Measurements from ENCODE around the gene CD44.
A peak's percentile ranks its signal among the peaks of the same experiment; 100 is the strongest.

The CD44 gene

DNA sequence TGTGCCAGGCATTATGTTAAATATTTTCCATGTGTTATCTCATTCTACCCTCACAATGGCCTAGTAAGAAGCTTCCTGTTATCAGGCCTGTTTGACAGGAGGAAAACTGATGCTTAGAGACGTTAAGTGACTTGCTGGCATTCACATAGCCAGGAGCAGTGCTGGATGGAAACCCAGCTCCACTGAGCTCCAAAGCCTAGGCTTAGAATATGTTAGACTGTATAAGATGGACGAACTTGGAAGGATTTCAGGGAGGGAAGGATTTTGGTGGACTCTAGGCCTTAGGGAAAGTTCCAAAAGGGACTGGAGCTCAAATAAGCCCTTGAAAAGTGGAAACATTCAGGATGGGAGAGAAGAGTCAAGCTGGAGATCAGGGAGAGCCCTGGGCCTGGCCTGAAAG, 2.1 kb downstream of the CD44 start:
- DNase-seq: no peak

DNA sequence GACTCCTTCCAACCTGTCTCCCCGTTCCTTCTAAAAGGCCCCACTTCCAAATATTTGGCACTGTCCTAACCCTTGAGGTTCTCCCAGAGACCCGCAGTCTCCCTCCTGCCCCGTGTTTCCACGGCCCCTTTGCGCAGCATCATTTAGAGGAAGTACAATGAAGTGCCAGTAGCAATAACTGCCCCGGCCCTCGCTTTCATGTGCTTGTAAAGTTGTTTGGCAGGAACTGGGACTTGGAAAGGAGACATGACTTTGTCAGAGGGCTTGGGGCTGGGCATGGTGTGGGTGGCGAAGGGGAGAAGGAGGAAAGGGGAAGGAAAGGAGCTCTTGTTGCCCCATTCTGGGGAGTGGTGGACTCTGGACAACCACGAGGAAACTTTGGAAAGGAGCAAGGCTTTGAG, 2.6 kb downstream of the CD44 start:
- peak in 1 of 5 donors; percentile 50 for DNase-seq

DNA sequence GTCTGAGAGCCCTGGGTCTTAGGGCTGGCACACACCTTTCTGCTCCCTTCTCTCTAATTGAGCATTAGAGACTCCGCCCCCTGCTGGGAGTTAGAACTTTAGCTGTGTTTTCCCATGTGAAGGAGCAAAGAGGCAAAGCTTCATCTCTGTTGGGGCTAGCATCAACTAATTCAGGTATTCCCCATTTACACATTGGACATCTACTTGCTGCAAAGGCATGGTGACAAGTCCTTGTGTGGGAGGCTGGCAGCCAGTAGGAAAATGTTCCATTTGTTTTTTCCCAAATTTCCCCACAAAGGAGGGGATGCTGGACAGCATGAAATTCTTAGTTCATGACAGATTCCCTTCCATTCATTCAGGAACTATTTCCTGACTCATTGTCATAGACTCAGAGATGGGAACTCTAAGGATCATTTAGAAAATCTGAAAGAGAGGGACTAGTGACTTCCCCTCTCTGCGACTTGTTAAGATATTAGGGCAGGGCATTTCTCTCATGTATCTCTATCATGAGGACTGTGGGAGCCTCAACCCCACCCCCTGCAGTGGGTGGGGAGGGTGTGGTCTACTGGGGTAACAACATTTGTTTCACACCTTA, 3.6 kb downstream of the CD44 start:
- DNase-seq: peak in 2 of 5 donors; percentile 27 to 35

DNA sequence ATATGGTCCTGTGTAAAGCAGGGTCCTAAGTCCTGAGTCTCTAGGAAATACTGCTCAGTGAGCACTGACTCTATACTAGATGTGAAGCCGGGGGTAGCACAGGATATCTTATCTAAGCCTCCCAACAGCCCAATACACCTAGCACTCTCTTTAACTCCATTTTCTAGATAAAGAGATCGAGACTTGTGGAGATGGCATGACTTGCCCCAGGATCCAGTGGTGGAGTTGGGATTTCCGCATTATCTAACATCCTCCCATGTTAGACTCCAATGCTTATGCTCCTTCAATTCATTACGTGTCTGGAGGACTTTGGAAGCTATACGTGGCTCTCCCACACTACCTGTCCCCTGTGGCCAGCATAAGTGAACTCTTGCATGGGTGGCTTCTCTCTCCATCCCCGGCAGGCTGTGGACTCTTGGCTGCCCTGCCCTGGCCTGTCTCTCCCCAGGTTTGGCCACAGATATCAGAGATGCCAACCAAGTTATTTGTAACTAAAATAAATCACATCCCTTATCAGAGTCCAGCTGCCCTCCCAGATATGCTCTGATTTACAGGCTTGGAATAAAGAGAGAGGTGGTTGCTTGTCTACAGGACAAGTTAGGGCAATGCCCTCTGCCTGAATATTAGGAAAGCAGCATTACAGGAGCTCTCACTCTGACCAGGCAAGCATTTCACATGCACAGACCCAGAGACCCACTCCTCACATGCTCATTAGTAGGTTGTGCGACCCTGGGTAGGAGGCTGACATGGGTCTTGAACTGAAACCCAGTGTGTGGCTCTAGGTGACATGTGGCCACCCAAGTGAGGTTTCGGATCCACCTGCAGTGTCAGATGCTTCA, 4.5 kb downstream of the CD44 start:
- DNase-seq: no peak

- DNase-seq: peak in 3 of 5 donors; percentile 44 to 87 (median 51)
Measured at GRCh38 chr11:35144136-35144741, 5.3 kb downstream of the CD44 start.

DNA sequence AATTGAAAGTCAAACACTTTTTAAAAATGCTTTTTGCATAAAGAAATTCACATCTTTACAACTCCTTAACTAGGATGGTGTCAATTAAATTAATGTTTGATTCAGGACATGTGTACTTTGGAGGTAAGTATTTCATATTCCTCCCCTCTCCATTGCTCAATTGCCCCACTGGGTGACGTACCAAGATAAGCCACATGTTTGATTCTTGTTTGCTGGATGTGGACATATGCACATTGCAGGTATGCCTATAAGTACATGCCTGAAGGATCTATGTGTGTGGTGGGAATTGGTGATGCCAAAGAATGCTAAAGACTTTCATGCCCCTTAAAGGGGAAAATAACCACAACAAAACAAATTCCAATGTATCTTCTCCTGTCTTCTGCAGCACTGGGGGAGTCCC, 5.8 kb downstream of the CD44 start:
- DNase-seq: no peak

DNA sequence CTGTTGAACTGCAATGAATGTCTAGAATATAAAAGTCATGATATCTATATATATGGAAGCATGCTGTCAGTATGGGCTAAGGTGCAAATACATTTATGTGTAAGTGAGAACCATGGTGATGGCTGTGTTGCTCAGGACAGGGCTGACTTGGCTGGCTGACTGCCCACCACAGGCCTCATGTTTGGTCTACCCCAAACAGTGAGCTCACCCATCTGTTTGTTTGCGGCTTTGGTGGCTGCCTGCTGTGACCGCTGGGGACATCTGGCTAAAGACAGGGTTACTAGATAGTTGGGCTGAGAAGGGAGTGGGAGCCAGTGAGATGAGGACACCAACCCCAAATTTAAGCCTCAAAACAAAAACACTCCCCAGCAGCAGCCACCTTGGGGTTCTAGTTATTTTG, 6.3 kb downstream of the CD44 start:
- DNase-seq: no peak

DNA sequence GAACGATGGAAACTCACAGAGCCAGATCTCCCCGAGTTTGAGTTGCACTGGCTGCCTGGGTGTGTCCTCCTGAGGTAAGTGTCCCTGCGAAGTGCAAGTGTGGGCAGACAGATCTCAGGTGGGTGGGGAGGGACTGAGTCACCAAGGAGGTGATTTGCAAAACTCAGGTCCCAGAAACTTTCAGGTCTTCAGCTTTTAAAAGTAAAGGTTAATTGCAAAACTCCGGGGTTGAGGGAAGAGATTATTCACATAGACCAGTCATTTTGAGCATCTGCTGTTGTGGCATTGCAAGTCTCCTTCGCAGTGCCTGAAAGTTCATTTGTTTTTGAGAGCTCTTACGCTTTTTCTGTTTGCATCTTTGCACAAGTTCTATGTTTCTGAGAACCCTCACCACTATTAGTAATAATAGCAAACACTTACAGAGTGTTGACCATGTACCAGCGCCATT, 7.1 kb downstream of the CD44 start:
- DNase-seq: peak in 2 of 5 donors; percentile 45 to 86

GRCh38 chr11:35146711-35147110, 7.7 kb downstream of the CD44 start:
- peak in 1 of 5 donors; percentile 78 for DNase-seq

GRCh38 chr11:35147235-35147634, 8.3 kb downstream of the CD44 start:
- no peak for DNase-seq

- DNase-seq: peak in 2 of 5 donors; percentile 42 to 62
Measured at GRCh38 chr11:35148163-35148837, 9.3 kb downstream of the CD44 start.

GRCh38 chr11:35150454-35150853, 11.5 kb downstream of the CD44 start:
- DNase-seq: no peak

- DNase-seq: no peak
Measured at GRCh38 chr11:35151241-35151640, 12.3 kb downstream of the CD44 start.

- no peak for DNase-seq
Measured at GRCh38 chr11:35151683-35152280, 12.8 kb downstream of the CD44 start.

DNA sequence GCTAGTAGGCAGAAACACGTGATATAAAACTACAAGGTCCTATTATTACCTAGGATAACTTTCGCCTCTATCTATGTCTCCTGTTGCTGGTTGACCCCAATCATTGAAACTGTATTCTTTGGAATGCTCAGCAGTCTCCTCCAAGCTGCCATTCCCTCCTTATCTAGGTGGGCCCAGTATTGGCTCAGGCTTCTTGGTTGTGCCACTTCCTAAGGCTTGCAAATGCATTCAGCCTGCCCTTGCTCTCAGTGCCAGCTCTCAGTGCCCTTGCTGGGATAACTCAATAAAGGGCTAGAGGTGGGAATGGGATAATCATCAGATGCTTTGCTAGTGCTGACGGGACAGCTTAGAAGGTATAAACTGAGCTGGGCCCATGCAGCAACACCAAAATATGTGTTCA, 13.6 kb downstream of the CD44 start:
- no peak for DNase-seq

DNA sequence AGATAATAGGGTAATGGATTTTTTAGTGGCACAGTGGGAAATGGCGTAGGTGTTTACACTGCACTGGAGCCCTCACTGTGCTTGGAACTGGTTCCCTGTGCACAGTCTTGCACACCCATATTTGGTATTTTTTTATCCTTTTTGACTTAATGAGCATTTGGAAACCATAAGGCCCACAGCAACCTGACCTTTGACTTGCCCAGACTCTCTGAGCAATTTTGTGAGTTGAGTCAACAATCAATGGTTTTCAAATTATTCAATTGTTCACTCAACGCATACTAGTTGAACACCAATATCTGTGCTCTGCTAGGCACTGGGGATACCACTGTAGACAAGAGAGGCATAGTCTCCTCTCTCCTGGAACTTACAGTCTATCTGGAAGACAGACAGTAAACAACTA, 14.3 kb downstream of the CD44 start:
- no peak for DNase-seq

GRCh38 chr11:35154952-35155351, 16.0 kb downstream of the CD44 start:
- DNase-seq: no peak

GRCh38 chr11:35155677-35156076, 16.7 kb downstream of the CD44 start:
- no peak for DNase-seq

DNA sequence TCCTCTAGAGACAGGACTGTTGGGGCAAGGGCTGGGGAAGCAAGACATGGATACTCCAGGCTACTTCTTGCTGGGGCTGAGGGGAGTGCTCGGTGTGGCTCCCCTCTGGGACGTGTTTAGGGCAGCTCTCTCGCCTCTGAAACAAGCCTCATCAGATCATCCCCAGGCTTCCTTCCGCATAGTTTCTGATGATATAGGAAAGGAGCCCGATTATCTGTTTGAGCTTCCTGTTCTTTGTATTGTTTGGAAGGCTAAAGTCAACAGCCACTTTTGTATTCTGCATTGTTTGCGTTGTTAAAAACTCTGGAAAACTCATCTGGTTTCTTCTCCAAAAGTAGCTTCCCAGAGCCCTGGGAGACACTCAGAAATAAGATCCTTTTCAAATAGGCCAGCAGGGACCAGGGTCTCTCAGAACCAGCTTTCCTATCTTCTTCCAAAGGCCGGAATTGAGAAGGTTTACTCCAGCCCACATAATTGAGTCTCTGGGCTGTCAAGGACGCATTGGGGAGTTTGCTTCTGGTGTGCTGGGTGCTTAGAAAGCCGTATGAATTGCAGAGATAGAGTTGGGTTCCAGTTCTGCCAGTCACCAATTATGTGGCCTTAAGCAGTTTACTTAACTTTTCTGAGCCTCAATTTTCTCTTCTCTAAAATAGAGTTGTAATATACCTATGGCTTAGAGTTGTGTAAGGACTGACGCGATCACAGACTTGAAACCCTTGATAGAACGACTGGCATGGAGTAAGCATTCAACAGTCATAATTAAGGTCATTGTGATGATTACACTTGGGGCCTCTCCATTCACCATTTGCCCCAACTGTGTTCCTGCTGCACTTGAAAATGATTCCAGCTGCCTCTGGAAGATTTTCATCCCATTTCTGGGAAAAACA, 19.1 kb downstream of the CD44 start:
- DNase-seq: no peak

- DNase-seq: no peak
Measured at GRCh38 chr11:35158701-35159510, 19.9 kb downstream of the CD44 start.

Data from T-helper 1 cell (primary cell).